Measurements from ENCODE around the gene PIH1D2. TPM values are rescaled to one million over a fixed set of nuclear protein-coding genes. Genes with fewer than 3 reads are reported as not detected.
"Not testable (repeated sequence)": the region's sequence is repeated elsewhere in the genome, so short reads cannot be mapped to it uniquely, and the experiment has no call there.

Gene PIH1D2
- total and polyA plus RNA-seq, 2 donors: 1.0 to 4.5 TPM

DNA sequence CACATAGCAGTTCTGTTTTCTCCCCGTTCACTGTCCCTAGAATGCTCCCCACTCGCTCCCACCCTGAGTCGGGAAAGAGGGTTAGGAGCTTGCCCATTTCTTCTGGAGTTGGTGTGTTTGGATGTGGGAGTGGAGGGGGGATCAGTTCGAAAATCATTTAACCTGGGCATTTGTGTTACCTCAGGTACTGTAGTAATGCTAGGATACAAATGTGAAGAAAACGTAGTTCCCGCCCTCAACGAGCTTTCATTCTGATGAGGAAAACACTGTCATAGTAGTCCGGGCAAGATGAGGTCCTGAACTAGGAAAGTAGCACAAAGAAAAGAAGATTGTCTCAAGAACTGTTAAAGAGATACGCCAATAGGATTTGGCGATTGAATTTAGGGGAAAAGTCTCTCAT lies 13.4 kb upstream of the PIH1D2 start:
- H3K4me3 ChIP-seq (ENCODE audit: low read depth, low read length): peak overlapping the region; percentile 73
- peaks cover 4% of the 10 kb centered on the region for H3K36me3 ChIP-seq (ENCODE audit: insufficient read depth)
- WGBS: 16% methylated on average over 10 of the region's 10 CpGs
- H3K4me1 ChIP-seq (ENCODE audit: insufficient read depth): no peaks in the 10 kb centered on the region
- no peak for DNase-seq (ENCODE audit: extremely low spot score)
- no peak overlapping the region for H3K27ac ChIP-seq (ENCODE audit: low read depth)

DNA sequence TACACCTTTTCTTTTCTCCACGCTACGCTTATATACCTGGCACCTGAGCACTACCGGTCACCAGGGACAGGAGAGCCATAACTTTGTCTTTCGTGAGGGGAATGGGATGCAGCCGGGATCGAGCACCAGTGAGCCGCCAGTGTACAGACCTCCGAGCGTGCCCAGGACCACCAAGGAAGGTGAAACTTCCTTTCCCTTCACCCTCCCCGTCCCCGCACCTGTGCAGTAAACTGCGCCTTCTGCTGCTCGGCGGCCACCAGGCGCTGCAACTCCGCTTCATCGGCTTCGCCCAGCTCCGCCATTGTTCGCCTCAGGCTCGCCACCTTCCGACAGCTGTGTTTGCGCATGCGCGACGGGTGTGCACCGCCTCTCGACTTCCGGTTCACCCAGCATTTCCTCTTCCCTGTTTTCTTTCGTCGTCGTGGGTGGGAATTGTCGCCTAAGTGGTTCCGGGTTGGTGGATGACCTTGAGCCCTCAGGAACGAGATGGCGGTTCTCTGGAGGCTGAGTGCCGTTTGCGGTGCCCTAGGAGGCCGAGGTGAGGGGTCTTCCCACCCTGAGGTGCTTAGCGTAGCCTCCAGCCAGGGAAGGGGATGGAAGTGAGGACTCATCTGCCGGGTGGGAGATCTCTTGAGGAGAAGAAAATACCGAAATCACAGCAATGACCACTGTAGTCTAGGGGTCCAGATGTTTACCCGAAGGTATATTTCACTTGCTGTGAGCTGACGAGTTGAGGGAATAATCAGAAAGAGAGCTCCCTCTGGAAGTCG lies 12.8 kb upstream of the PIH1D2 start, which contains the start of the genes SDHD and TIMM8B:
Gene SDHD, plus strand, starts transcription at position 452 of the 770 bp plus-strand sequence. Its CDS starts 35 bp downstream, at position 487.
Gene TIMM8B, minus strand, starts transcription at position 335 of the 770 bp plus-strand sequence. Its CDS starts 33 bp downstream, at position 302.
- Histone ChIP-seq H3K4me1 (ENCODE audit: insufficient read depth) (no peaks in the 10 kb centered on the region), H3K36me3 (ENCODE audit: insufficient read depth) (peaks cover 4% of the 10 kb centered on the region), H3K27ac (ENCODE audit: low read depth) (peak within 1 kb of the TSS; percentile 63), H3K4me3 (ENCODE audit: low read depth, low read length) (peak within 1 kb of the TSS; percentile 73)
- under 1% methylated on average over 45 of the region's 45 CpGs for WGBS
- DNase-seq (ENCODE audit: extremely low spot score): peak; percentile 98

DNA sequence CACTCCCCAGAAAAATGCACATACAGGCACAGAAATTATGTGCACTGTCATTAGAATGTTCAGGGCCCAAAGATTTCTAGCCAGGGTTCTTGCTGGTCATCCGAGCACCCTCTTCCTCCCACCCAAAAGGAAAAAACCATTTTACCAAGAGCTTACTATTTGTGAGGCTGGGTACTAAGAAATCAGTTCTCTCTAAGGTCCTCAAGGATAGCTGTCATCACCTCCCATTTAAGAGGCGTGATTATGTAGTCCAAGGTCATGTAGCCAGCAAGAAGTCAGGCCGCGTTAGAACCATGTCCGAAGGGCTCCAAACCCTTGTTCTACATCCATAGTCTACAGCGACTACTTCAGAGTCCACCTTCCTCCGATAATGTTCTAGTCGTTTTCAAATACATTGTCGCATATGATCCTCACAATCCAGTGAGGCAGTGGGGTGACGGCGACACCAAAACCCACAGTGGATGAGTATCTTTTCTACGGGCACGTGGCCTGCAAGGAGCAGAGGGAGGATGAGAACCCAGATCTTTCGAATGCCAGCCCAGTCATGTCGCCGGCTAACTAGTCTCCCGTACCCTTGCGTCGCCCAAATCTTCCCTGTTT lies 12.1 kb upstream of the PIH1D2 start:
- H3K36me3 ChIP-seq (ENCODE audit: insufficient read depth): peaks cover 2% of the 10 kb centered on the region
- DNase-seq (ENCODE audit: extremely low spot score): no peak
- H3K4me1 ChIP-seq (ENCODE audit: insufficient read depth): no peaks in the 10 kb centered on the region
- H3K27ac ChIP-seq (ENCODE audit: low read depth): peak overlapping the region; percentile 63
- WGBS: 4% methylated on average over 19 of the region's 19 CpGs
- H3K4me3 ChIP-seq (ENCODE audit: low read depth, low read length): peak overlapping the region; percentile 73

DNA sequence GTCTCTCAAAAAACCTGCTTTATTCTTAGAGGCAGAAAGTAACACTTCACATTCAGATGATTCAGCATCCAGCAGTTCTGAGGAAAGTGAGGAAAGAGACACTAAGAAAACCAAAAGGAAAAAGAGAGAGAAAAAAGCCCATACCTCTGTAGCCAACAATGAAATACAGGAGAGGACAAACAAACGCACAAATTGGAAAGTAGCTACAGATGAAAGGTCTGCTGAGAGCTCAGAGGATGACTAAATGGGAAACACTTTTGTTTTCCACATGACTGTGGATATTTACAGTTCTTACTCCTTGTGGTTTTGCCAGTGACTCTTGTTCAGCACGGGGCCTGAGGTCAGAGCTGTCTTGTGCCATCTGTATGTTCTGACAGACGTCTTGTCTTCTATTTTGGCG lies 8.9 kb upstream of the PIH1D2 start:
- Histone ChIP-seq H3K27ac (ENCODE audit: low read depth) (no peak overlapping the region), H3K4me1 (ENCODE audit: insufficient read depth) (no peaks in the 10 kb centered on the region), H3K36me3 (ENCODE audit: insufficient read depth) (peaks cover 8% of the 10 kb centered on the region), H3K4me3 (ENCODE audit: low read depth, low read length) (no peak overlapping the region)
- 81% methylated on average over 4 of the region's 4 CpGs for WGBS
- DNase-seq (ENCODE audit: extremely low spot score): no peak

DNA sequence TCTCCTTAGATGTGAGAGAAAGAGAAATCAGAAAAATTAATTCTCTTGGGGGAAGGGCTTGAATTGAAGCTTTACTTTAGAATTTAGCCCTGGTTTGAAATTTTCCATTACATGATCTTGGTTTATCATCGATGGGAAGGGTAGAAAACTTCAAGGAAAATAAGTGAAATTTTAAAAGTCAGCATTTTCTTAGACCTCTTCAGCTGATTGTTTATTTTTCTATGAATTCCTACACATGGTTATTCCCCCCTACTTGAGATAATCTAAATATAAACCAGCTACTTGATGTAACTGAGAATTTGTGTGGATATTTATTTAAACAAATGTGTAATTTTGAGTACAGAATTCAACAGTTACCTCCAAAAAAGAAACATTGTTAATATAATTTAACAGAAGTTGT lies 10.9 kb downstream of the PIH1D2 start:
- no peak for DNase-seq (ENCODE audit: extremely low spot score)
- no peak overlapping the region for H3K27ac ChIP-seq (ENCODE audit: low read depth)
- no peaks in the 10 kb centered on the region for H3K4me1 ChIP-seq (ENCODE audit: insufficient read depth)
- 88% methylated on average over 1 of the region's 1 CpG for WGBS
- H3K4me3 ChIP-seq (ENCODE audit: low read depth, low read length): no peak overlapping the region
- H3K36me3 ChIP-seq (ENCODE audit: insufficient read depth): no peaks in the 10 kb centered on the region

DNA sequence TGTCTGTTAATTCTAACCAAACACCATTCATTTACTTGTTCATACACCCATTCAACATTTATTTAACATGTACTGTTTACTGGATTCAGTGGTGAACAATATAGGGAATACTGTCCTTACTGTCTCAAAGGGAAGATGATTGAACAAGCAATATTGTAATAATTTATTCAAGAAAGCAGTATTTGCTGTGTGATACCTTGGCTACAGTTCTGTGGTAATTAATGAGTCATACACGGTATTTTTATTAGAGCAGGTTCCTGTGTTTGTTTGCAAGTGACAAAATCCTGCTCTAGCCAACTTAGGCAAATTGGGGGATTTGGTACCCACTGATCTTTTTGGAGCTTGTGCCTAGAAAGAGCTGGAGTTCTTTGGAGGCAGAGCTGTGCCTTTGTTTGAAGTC lies 15.7 kb downstream of the PIH1D2 start:
- Histone ChIP-seq H3K27ac (ENCODE audit: low read depth) (no peak overlapping the region), H3K4me1 (ENCODE audit: insufficient read depth) (no peaks in the 10 kb centered on the region), H3K36me3 (ENCODE audit: insufficient read depth) (no peaks in the 10 kb centered on the region), H3K4me3 (ENCODE audit: low read depth, low read length) (no peak overlapping the region)
- no peak for DNase-seq (ENCODE audit: extremely low spot score)
- 69% methylated on average over 1 of the region's 1 CpG for WGBS

DNA sequence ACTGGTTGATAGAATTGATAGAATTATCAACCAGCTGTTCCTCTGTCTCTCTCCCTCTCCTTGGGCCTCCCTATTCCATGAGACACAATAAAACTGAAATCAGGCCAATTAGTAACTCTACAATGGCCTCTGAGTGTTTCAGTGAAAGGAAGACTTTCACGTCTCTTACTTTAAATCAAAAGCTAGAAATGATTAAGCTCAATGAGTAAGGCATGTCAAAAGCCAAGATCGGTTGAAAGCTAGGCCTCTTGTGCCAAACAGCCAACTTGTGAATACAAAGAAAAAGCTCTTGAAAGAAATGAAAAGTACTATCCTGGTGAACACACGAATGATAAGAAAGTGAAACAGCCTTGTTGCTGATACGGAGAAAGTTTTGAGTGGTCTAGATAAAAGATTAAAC lies 16.6 kb downstream of the PIH1D2 start:
- WGBS: 79% methylated on average over 4 of the region's 4 CpGs
- no peak overlapping the region for H3K27ac ChIP-seq (ENCODE audit: low read depth)
- no peak overlapping the region for H3K4me3 ChIP-seq (ENCODE audit: low read depth, low read length)
- H3K4me1 ChIP-seq (ENCODE audit: insufficient read depth): no peaks in the 10 kb centered on the region
- H3K36me3 ChIP-seq (ENCODE audit: insufficient read depth): peaks cover 3% of the 10 kb centered on the region
- no peak for DNase-seq (ENCODE audit: extremely low spot score)

DNA sequence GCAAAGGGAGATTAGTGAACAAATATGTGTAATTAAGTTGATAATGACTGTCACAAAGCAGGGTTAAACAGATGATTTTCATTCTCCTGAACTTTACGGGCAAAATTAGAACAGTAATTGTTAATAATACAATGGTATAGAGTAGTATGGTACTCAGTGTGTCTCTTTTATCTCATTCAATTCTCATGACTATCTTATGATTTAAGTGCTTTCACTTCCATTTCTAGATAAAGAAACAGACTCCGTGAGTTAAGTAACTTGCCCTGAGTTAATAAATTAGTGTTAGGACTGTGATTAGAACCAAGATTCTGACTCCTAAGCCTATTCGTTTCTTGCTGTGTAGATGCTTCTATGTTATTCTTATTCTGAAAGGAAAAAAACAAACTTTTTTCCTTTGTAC lies 22.0 kb downstream of the PIH1D2 start:
- 86% methylated on average over 3 of the region's 3 CpGs for WGBS
- H3K36me3 ChIP-seq (ENCODE audit: insufficient read depth): peaks cover 3% of the 10 kb centered on the region

DNA sequence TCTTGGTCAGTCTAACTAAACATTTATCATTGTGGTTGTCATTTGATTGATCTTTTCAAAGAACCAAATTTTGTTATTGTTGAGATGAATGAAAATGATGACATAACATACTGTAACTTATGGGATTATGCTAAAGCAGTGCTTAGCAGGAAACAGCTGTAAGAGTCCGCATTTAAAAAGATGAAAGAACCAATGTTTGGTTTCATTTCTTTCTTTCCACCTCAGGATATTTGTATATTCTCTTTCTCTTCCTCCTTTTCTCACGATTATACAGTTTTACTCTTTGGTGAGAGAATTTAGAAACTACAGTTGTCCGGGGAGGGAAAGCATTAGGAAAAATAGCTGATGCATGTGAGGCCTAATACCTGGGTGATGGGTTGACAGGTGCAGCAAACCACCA lies 23.1 kb downstream of the PIH1D2 start:
- H3K27ac ChIP-seq (ENCODE audit: low read depth): no peak overlapping the region
- no peaks in the 10 kb centered on the region for H3K4me1 ChIP-seq (ENCODE audit: insufficient read depth)
- H3K36me3 ChIP-seq (ENCODE audit: insufficient read depth): peaks cover 3% of the 10 kb centered on the region
- no peak for DNase-seq (ENCODE audit: extremely low spot score)
- WGBS: 89% methylated on average over 3 of the region's 3 CpGs
- H3K4me3 ChIP-seq (ENCODE audit: low read depth, low read length): no peak overlapping the region

More for the DNA sequence above, 22.0 kb downstream of the PIH1D2 start:
- Histone ChIP-seq H3K4me1 (ENCODE audit: insufficient read depth) (no peaks in the 10 kb centered on the region), H3K27ac (ENCODE audit: low read depth) (no peak overlapping the region), H3K4me3 (ENCODE audit: low read depth, low read length) (no peak overlapping the region)
- DNase-seq (ENCODE audit: extremely low spot score): no peak

DNA sequence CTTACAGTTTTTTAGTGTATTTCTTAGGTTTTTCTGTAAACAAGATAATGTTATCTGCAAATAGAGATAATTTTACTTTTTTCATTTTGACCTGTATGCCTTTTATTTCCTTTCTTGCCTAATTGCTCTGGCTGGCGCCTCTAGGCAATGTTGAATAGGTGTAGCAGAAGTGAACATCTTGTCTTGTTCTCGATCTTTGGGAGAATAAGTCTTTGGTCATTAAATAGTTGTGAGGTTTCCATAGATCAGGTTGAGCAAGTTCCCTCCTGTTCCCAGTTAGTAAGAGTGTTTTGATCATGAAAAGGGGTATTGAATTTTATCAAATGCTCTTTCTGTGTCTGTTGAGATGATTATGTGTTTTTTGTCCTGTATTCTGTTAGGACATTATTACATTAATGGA lies 24.0 kb downstream of the PIH1D2 start:
- DNase-seq (ENCODE audit: extremely low spot score): no peak
- WGBS: 49% methylated on average over 2 of the region's 2 CpGs
- H3K4me3 ChIP-seq (ENCODE audit: low read depth, low read length): no peak overlapping the region
- peaks cover 6% of the 10 kb centered on the region for H3K36me3 ChIP-seq (ENCODE audit: insufficient read depth)
- no peaks in the 10 kb centered on the region for H3K4me1 ChIP-seq (ENCODE audit: insufficient read depth)
- H3K27ac ChIP-seq (ENCODE audit: low read depth): no peak overlapping the region

DNA sequence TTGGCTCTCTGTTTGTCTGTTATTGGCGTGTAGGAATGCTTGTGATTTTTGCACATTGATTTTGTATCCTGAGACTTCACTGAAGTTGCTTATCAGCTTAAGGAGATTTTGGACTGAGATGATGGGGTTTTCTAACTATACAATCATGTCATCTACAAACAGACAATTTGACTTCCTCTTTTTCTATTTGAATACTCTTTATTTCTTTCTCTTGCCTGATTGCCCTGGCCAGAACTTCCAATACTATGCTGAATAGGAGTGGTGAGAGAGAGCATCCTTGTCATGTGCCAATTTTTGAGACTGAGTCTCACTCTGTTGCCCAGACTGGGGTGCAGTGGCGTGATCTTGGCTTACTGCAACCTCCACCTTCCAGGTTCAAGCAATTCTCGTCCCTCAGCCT lies 25.6 kb downstream of the PIH1D2 start:
- WGBS: 93% methylated on average over 3 of the region's 3 CpGs
- not testable (repeated sequence) for H3K4me1 ChIP-seq (ENCODE audit: insufficient read depth); H3K27ac ChIP-seq (ENCODE audit: low read depth); H3K4me3 ChIP-seq (ENCODE audit: low read depth, low read length); H3K36me3 ChIP-seq (ENCODE audit: insufficient read depth); DNase-seq (ENCODE audit: extremely low spot score)

DNA sequence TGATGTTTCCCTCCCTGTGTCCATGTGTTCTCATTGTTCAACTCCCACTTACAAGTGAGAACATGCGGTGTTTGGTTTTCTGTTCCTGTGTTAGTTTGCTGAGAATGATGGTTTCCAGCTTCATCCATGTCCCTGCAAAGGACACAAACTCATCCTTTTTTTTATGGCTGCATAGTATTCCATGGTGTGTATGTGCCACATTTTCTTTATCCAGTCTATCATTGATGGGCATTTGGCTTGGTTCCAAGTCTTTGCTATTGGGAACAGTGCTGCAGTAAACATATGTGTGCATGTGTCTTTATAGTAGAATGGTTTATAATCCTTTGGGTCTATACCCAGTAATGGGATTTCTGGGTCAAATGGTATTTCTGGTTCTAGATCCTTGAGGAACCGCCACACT lies 27.2 kb downstream of the PIH1D2 start:
- not testable (repeated sequence) for H3K4me1 ChIP-seq (ENCODE audit: insufficient read depth); DNase-seq (ENCODE audit: extremely low spot score); H3K27ac ChIP-seq (ENCODE audit: low read depth); H3K36me3 ChIP-seq (ENCODE audit: insufficient read depth); H3K4me3 ChIP-seq (ENCODE audit: low read depth, low read length)
- WGBS: 98% methylated on average over 2 of the region's 2 CpGs

DNA sequence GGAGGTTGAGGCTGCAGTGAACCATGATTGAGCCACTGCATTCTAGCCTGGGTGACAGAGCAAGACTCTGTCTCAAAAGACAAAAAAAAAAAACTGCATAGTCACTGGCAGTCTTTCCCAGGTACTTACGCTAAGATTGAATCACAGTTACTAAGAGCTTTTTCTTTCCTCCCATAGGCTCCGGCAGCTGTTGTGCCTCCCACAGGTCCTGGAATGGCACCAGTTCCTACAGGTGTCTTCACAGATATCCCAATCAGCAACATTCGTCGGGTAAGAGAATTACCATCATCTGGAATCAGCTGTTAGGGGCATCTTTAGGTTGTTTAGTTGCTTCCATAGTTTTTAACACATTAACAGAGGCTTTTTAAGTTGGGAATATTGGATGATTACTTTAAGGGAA lies 28.9 kb downstream of the PIH1D2 start:
- no peak overlapping the region for H3K4me3 ChIP-seq (ENCODE audit: low read depth, low read length)
- DNase-seq (ENCODE audit: extremely low spot score): no peak
- H3K27ac ChIP-seq (ENCODE audit: low read depth): no peak overlapping the region
- peaks cover 2% of the 10 kb centered on the region for H3K36me3 ChIP-seq (ENCODE audit: insufficient read depth)
- H3K4me1 ChIP-seq (ENCODE audit: insufficient read depth): no peaks in the 10 kb centered on the region
- WGBS: 99% methylated on average over 4 of the region's 4 CpGs

DNA sequence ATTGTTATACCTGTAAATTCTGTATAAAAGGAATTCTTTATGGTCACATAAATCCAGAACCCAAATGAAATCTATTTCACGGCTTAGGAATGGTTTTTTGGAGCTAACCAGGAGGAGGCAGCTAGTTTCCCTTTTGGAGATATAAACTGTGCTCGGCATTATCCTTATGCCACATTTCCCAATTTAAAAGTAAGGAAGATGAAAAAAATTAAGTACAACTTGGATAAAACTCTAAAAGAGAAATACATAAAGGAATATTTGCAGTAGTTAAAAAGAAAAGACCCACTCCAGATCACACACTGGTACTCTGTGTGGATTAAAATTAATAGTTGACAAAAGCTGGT lies 30.9 kb downstream of the PIH1D2 start:
- H3K27ac ChIP-seq (ENCODE audit: low read depth): no peak overlapping the region
- no peak overlapping the region for H3K4me3 ChIP-seq (ENCODE audit: low read depth, low read length)
- DNase-seq (ENCODE audit: extremely low spot score): no peak
- H3K4me1 ChIP-seq (ENCODE audit: insufficient read depth): no peaks in the 10 kb centered on the region
- WGBS: 93% methylated on average over 2 of the region's 2 CpGs
- peaks cover 2% of the 10 kb centered on the region for H3K36me3 ChIP-seq (ENCODE audit: insufficient read depth)
